K562 (cell line): Measurements from ENCODE around the gene TXNIP. TPM values are rescaled to one million over a fixed set of nuclear protein-coding genes. Genes with fewer than 3 reads are reported as not detected.
A peak's percentile ranks its signal among the peaks of the same experiment; 100 is the strongest.

Experiments
- ETV5 ChIP-seq: sonication (generic); formaldehyde crosslinking; IDR thresholded peaks from 2 replicates; pipeline ENCODE4 v1.4.0; 2020; ENCODE audit warnings: low read depth, mild to moderate bottlenecking, missing genetic modification reagents
- HMG20A ChIP-seq: fragments of 450-650 bp; formaldehyde crosslinking; conservative IDR thresholded peaks from 2 replicates; pipeline ENCODE4 v1.4.0; 2020; ENCODE audit warnings: mild to moderate bottlenecking, mixed read lengths
- MGA ChIP-seq: fragments of 450-650 bp; IDR thresholded peaks from 2 replicates; pipeline ENCODE4 v1.6.1; 2016; ENCODE audit warnings: mild to moderate bottlenecking, moderate library complexity
- NFXL1 ChIP-seq: fragments of 450-650 bp; formaldehyde crosslinking; IDR thresholded peaks from 2 replicates; pipeline ENCODE4 v1.4.0; 2021; ENCODE audit warnings: mild to moderate bottlenecking
- POLR3A ChIP-seq: IDR thresholded peaks from 2 replicates; pipeline ENCODE4 v1.6.1; 2011; ENCODE audit warnings: borderline replicate concordance, mild to moderate bottlenecking, moderate library complexity; ENCODE audit not compliant: insufficient read length, insufficient read depth; ENCODE audit errors: extremely low read depth
- ZBTB5 ChIP-seq: fragments of 450-650 bp; IDR thresholded peaks from 2 replicates; pipeline ENCODE4 v1.6.1; 2017; ENCODE audit warnings: antibody characterized with exemption
- ZNF592 ChIP-seq: fragments of 450-650 bp; IDR thresholded peaks from 2 replicates; pipeline ENCODE4 v1.6.1; 2017; ENCODE audit warnings: antibody characterized with exemption, mild to moderate bottlenecking
- ZNF717 ChIP-seq: fragments of 250-450 bp; sonication (Bioruptor Pico); IDR thresholded peaks from 2 replicates; pipeline ENCODE4 v1.5.0; 2021
- ZNF764 ChIP-seq: fragments of 250-450 bp; sonication (Bioruptor Pico); IDR thresholded peaks from 2 replicates; pipeline ENCODE4 v1.4.0; 2020; ENCODE audit warnings: low read depth, mild to moderate bottlenecking, moderate library complexity
- polyA plus RNA-seq, 8 experiments: library from polyadenylated mRNA; depleted of rRNA in 4 of 8; stranded (reverse) in 5 of 8; unstranded in 3 of 8; fragments of >200 nt; fragmentation: Nextera tagmentation in 2 of 8; fragmentation: Illumina TruSeq in 1 of 8; extraction: Ambion mirVana in 2 of 8; extraction: Trizol in 1 of 8; gene quantifications; 2 replicates each; pipeline versions ENCODE4 v1.2.1 to v1.2.3, GENCODE V29; 2011 to 2014; ENCODE audit warnings: inconsistent platforms in 1 of 8, missing spikeins in 1 of 8
- total RNA-seq, 7 experiments: library from RNA; depleted of rRNA in 6 of 7; stranded (reverse); fragments of >200 nt in 6 of 7; fragmentation: Illumina TruSeq in 2 of 7; extraction: Trizol in 2 of 7; gene quantifications; 2 replicates each; pipeline versions ENCODE4 v1.2.1 to v1.2.3, GENCODE V29; 2011 to 2021; ENCODE audit warnings: low replicate concordance in 1 of 7

Gene TXNIP
- total and polyA plus RNA-seq, 9 of the 15 experiments (the other 6 are each of a cell fraction or from before 2014, with no cell fraction given): 120 to 499 (median 257) TPM

GRCh38 chr1:145957443-145958319 lies 38.7 kb downstream of the TXNIP start, which contains the start of gene LIX1L (continued):
- TF ChIP-seq MGA (peak; percentile 45), HMG20A (CRISPR knock-in tag) (no peak), ZNF764 (CRISPR knock-in tag) (no peak), POLR3A (no peak), ZBTB5 (no peak), ZNF592 (no peak), NFXL1 (CRISPR knock-in tag) (no peak), ETV5 (CRISPR knock-in tag) (no peak), ZNF717 (CRISPR knock-in tag) (no peak)
